Transverse colon (tissue), 4 donors: ENCODE measurements around the gene IMMP2L.

Source experiments
- CTCF ChIP-seq, 5 experiments: fragments of 200-600 bp in 3 of 5; fragments of 450-650 bp in 2 of 5; sonication (generic) in 3 of 5; IDR thresholded peaks; 1 replicate in 2 of 5; 2 replicates in 3 of 5; pipeline ENCODE4 v1.5.1; 2016 to 2017; ENCODE audit warnings: antibody characterized with exemption in 5 of 5, inconsistent platforms in 3 of 5, mild to moderate bottlenecking in 2 of 5, moderate library complexity in 1 of 5
- POLR2AphosphoS5 ChIP-seq, 3 donors: sonication (generic); formaldehyde crosslinking; IDR thresholded peaks; one replicate each; pipeline ENCODE4 v1.6.1; 2016; ENCODE audit warnings: antibody characterized with exemption in 3 of 3

DNA sequence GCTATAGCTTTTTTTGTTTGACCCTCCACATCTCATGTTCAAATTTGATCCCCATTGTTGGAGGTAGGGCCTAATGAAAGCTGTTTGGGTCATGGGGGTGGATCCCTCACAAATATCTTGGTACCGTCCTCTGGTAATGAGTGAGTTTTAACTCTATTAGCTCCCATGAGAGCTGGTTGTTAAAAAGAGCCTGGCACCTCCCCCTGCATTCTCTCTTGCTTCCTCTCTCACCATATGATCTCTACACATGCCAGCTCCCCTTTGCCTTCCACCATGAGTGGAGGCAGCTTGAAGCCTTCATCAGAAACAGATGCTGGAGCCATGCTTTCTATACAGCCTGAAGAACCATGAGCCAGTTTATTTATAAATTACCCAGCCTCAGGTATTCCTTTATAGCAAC is 43.0 kb upstream of the IMMP2L start:
- TF ChIP-seq CTCF (IDR thresholded peaks at IDR 0.05) (no peak), POLR2AphosphoS5 (IDR thresholded peaks at IDR 0.05) (no peak)
